GM12864 (cell line): ENCODE measurements around the gene GPR176.

Source experiments
- DNase-seq: peaks from one replicate; pipeline ENCODE4 v3.0.0-alpha.2; 2011; ENCODE audit warnings: low read depth
- H3K4me3 ChIP-seq: 2 replicates; pipeline ENCODE4 v1.5.1; 2011; ENCODE audit warnings: mild to moderate bottlenecking, low read depth, low read length, control low read depth
- TF ChIP-seq, protein P1 (sequence below): IDR thresholded peaks from 2 replicates; pipeline ENCODE4 v1.5.1; 2011; ENCODE audit warnings: low read depth, mild to moderate bottlenecking, moderate library complexity, low read length, control low read depth, inconsistent platforms; ENCODE audit errors: missing control alignments

Gene GPR176

DNA sequence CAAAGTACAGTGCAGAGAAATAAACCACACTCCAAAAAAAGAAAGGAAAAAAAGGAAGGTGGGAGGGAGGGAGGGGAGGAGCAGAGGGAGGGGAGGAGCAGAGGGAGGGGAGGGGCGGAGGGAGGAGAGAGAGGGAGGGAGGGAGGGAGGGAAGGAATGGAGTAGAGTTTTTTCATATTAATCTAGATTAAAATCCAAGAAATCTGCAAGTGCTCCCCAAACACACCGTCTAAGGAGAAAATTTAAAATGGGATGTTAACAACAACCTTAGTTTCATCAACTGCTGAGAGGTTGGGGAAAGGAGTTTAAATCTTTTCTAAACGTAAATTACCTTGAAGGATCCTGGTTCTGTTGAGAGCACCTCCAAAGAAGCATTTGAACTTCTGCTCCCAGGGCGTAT lies 144.0 kb downstream of the GPR176 start:
- TF ChIP-seq, protein P1, sequence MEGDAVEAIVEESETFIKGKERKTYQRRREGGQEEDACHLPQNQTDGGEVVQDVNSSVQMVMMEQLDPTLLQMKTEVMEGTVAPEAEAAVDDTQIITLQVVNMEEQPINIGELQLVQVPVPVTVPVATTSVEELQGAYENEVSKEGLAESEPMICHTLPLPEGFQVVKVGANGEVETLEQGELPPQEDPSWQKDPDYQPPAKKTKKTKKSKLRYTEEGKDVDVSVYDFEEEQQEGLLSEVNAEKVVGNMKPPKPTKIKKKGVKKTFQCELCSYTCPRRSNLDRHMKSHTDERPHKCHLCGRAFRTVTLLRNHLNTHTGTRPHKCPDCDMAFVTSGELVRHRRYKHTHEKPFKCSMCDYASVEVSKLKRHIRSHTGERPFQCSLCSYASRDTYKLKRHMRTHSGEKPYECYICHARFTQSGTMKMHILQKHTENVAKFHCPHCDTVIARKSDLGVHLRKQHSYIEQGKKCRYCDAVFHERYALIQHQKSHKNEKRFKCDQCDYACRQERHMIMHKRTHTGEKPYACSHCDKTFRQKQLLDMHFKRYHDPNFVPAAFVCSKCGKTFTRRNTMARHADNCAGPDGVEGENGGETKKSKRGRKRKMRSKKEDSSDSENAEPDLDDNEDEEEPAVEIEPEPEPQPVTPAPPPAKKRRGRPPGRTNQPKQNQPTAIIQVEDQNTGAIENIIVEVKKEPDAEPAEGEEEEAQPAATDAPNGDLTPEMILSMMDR: no peak
- no peak overlapping the region for H3K4me3 ChIP-seq
- no peak for DNase-seq

DNA sequence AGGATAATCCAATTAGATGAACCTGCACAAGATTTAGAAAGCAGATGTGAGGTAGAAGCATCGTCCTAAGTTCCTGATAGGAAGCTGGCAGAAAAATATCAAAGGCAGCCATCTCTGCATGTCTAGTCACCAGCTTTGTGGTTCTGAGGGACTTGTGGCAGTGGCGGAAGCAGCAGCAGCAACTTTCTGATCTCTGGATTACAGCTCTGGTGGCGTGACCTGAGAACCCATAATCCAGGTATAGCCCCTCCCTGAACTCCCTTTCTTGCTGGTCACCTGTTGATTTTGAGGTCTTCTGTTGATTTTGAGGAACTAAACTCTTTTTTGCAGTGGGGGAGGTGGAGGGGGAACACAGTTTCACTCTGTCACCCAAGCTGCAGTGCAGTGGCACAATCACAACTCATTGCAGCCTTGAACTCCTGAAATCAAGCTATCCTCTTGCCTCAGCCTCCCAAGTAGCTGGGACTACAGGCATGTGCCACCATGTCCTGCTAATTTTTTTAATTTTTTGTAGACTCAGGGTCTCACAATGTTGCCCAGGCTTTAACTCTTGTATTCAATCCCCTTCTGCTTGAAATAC lies 145.3 kb downstream of the GPR176 start:
- no peak overlapping the region for H3K4me3 ChIP-seq
- TF ChIP-seq, protein P1: no peak
- no peak for DNase-seq

DNA sequence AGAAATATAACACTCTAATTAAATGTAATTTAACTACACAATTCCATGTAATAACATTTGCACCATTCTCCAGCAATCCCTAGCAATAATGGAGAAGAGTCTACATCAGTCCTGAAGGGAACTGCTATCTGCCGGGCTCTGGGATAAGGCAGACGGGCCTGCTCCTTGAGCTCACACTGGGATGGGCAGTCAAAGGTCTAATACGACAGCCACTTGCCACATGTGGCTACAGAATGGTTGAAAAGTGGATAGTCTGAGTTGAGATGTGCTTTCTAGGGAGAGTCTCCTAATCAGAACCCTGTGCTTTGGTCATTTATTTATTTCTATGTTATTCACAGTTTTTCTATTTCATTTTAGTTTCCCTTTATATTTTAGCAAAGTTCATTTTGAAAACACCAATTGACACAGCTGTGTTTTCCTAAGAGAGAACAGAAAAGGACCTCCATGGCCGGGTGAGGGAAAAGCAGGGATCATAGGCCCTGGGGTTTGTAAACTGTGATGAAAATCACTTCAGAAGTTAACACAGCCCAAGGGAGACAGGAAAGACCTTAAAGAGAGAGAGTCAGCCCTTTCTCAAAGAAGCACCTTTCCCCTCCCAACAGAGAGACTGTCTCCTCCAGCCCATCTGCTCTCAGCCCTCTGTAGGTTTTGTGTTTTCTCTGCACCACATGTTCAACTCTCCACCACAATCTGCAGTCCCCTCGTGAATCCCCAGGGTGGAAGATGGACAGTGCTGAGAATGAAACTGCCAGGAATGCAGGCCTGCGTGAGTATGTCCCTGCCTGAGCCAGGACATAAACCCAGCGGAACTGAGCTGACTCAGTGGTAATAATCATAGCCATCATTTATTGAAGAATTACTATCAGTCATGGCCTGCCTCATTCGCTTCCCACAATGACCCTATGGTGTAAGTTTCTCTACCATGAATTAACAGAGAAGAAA lies 149.0 kb downstream of the GPR176 start:
- DNase-seq: no peak
- TF ChIP-seq, protein P1: no peak
- no peak overlapping the region for H3K4me3 ChIP-seq

DNA sequence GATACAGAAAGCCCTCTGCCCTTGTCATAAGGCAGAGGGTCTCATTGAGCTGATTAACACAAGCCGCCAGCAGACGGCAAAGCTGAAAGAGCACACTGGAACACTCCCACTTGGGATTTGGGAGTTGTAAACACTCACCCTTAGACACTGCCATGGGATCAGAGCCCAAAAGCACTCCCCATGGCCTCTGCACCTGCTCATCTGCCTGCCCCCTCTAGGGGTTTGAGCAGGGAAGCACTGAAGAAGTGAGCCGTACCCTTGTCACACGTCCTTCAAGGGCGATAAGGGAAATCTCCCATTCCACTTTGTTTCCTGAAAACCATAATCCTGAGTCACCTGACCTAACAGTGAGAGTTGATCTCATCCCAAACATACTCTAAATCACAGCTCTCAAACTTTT lies 152.1 kb downstream of the GPR176 start:
- H3K4me3 ChIP-seq: no peak overlapping the region
- DNase-seq: no peak
- TF ChIP-seq, protein P1: no peak

DNA sequence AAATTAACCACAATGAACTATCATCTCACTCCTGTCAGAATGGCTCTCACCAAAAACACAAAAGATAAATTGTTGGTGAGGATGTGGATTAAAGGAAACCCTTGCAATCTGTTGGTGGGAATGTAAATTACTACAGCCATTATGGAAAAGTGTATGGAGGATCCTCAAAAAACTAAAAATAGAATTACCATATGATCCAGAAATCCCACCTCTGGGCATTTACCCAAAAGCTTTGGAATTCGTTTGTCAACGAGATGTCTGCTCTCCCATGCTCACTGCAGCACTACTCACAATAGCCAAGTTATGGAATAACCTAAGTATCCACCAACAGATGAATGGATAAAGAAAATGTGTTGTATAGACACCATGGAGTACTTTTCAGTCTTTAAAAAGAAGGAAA lies 159.1 kb downstream of the GPR176 start:
- DNase-seq: no peak
- H3K4me3 ChIP-seq: no peak overlapping the region
- TF ChIP-seq, protein P1: no peak

DNA sequence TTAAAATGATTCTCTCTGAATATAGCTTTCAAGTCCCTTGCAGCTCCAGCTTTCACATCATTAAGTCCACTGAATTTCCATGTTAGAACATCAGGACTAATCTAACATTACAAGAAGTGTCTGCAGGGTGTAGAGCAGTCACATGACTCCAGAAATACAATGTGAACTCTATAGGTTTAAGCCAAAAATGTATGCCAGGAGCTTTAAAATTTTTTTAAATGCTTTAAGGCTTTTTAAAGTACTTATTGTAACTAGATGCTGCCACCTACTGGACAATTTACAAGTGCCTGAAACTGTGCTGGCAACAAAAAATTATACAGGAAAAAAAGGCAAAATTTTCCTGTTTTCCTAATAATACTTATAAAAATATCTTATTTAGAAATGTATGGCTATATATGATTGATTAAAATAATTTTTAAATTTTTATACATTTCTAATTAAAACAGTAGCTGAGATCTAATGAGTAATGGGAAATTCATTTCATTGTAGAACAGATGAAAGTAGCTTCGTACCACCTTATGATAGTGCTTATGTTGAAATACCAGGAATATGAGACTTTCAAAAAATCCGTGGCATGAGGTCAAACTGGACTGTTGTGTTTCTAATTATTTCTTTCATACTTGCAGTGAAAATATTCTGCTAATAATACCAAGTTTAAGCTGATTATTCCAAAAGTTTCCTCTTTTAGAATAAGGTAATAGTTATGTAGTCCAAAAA lies 163.1 kb downstream of the GPR176 start:
- TF ChIP-seq, protein P1: peak; percentile 52
- H3K4me3 ChIP-seq: no peak overlapping the region
- peak; percentile 10 for DNase-seq
